H9 (cell line): ENCODE data around the gene GPC3. TPM values are rescaled to one million over a fixed set of nuclear protein-coding genes. Genes with fewer than 3 reads are reported as not detected.

Experiments
- DNase-seq: peaks from one replicate; pipeline ENCODE4 v3.0.0-alpha.2; 2017
- H2AFZ ChIP-seq: one replicate; pipeline ENCODE4 v1.6.1; 2013; ENCODE audit warnings: mild to moderate bottlenecking, low read length, control low read depth, moderate library complexity
- H2AK5ac ChIP-seq: 2 replicates; pipeline ENCODE4 v1.6.1; 2013; ENCODE audit warnings: low read length, control low read depth, mixed read lengths; ENCODE audit not compliant: insufficient read length
- H2BK120ac ChIP-seq: one replicate; pipeline ENCODE4 v1.6.1; 2013; ENCODE audit warnings: low read depth, mild to moderate bottlenecking, low read length, control low read depth, inconsistent platforms; ENCODE audit not compliant: poor library complexity, severe bottlenecking
- H2BK12ac ChIP-seq: 2 replicates; pipeline ENCODE4 v1.6.1; 2013; ENCODE audit warnings: low read length, control low read depth, mixed read lengths, low read depth; ENCODE audit not compliant: insufficient read length
- H2BK15ac ChIP-seq: 2 replicates; pipeline ENCODE4 v1.6.1; 2013; ENCODE audit warnings: low read depth, low read length, control low read depth
- H2BK20ac ChIP-seq: one replicate; pipeline ENCODE4 v1.6.1; 2013; ENCODE audit warnings: low read depth, mild to moderate bottlenecking, low read length, control low read depth, inconsistent platforms; ENCODE audit not compliant: poor library complexity, severe bottlenecking
- H2BK5ac ChIP-seq: 2 replicates; pipeline ENCODE4 v1.6.1; 2013; ENCODE audit warnings: low read length, control low read depth, mixed read lengths; ENCODE audit not compliant: insufficient read length
- H3K14ac ChIP-seq: 2 replicates; pipeline ENCODE4 v1.6.1; 2013; ENCODE audit warnings: low read length, control low read depth; ENCODE audit not compliant: insufficient read depth
- H3K18ac ChIP-seq: 2 replicates; pipeline ENCODE4 v1.6.1; 2013; ENCODE audit warnings: low read depth, mild to moderate bottlenecking, mixed read lengths, low read length, control low read depth; ENCODE audit not compliant: insufficient read length
- H3K23ac ChIP-seq: 2 replicates; pipeline ENCODE4 v1.6.1; 2013; ENCODE audit warnings: low read length, control low read depth, mixed read lengths, low read depth; ENCODE audit not compliant: insufficient read length
- H3K23me2 ChIP-seq: 2 replicates; pipeline ENCODE4 v1.6.1; 2013; ENCODE audit warnings: low read depth, mild to moderate bottlenecking, mixed read lengths, low read length, control low read depth; ENCODE audit not compliant: insufficient read length, poor library complexity, severe bottlenecking
- H3K27ac ChIP-seq: 2 replicates; pipeline ENCODE4 v1.5.1; 2013; ENCODE audit warnings: low read length, control low read depth, mixed read lengths, low read depth; ENCODE audit not compliant: insufficient read length
- H3K27me3 ChIP-seq: 2 replicates; pipeline ENCODE4 v1.6.1; 2013; ENCODE audit warnings: low read length, control low read depth, inconsistent platforms; ENCODE audit not compliant: insufficient read depth
- H3K4ac ChIP-seq: 2 replicates; pipeline ENCODE4 v1.6.1; 2013; ENCODE audit warnings: low read depth, mild to moderate bottlenecking, control low read depth, inconsistent platforms, low read length, moderate library complexity
- H3K4me1 ChIP-seq: 2 replicates; pipeline ENCODE4 v1.6.1; 2013; ENCODE audit warnings: low read length, control low read depth, inconsistent platforms; ENCODE audit not compliant: insufficient read depth
- H3K4me2 ChIP-seq: 2 replicates; pipeline ENCODE4 v1.6.1; 2013; ENCODE audit warnings: low read length, control low read depth, mixed read lengths; ENCODE audit not compliant: insufficient read length, insufficient read depth
- H3K56ac ChIP-seq: 2 replicates; pipeline ENCODE4 v1.6.1; 2013; ENCODE audit warnings: low read depth, mild to moderate bottlenecking, mixed read lengths, low read length, control low read depth; ENCODE audit not compliant: insufficient read length
- H3K79me1 ChIP-seq: 2 replicates; pipeline ENCODE4 v1.6.1; 2013; ENCODE audit warnings: low read depth, mild to moderate bottlenecking, moderate library complexity, low read length, control low read depth, inconsistent platforms; ENCODE audit not compliant: insufficient read depth, poor library complexity, severe bottlenecking
- H3K79me2 ChIP-seq: 2 replicates; pipeline ENCODE4 v1.6.1; 2013; ENCODE audit warnings: low read length, control low read depth, inconsistent platforms; ENCODE audit not compliant: insufficient read depth
- H3K9ac ChIP-seq: 2 replicates; pipeline ENCODE4 v1.6.1; 2013; ENCODE audit warnings: low read length, control low read depth, mixed read lengths; ENCODE audit not compliant: insufficient read length; ENCODE audit errors: extremely low read depth
- H3K9me3 ChIP-seq: one replicate; pipeline ENCODE4 v1.6.1; 2013; ENCODE audit warnings: low read depth, low read length, inconsistent platforms; ENCODE audit not compliant: control insufficient read depth
- H3T11ph ChIP-seq: one replicate; pipeline ENCODE4 v1.6.1; 2013; ENCODE audit warnings: mild to moderate bottlenecking, low read length, control low read depth, inconsistent platforms
- H4K20me1 ChIP-seq: one replicate; pipeline ENCODE4 v1.6.1; 2013; ENCODE audit not compliant: control insufficient read depth, insufficient read length, insufficient read depth
- H4K5ac ChIP-seq: 2 replicates; pipeline ENCODE4 v1.6.1; 2013; ENCODE audit warnings: low read depth, mild to moderate bottlenecking, mixed read lengths, low read length, control low read depth; ENCODE audit not compliant: insufficient read length
- H4K8ac ChIP-seq: replicated peaks from 2 replicates; pipeline ENCODE4 v1.6.1; 2013; ENCODE audit warnings: low read length, control low read depth, mixed read lengths, low read depth; ENCODE audit not compliant: insufficient read length
- H4K91ac ChIP-seq: 2 replicates; pipeline ENCODE4 v1.6.1; 2013; ENCODE audit warnings: low read depth, mild to moderate bottlenecking, moderate library complexity, mixed read lengths, low read length, control low read depth; ENCODE audit not compliant: insufficient read length
- H3K27ac Mint-ChIP-seq, 3 experiments: 2 replicates in 2 of 3; 3 replicates in 1 of 3; pipeline ENCODE4 v1.8.0; 2020 to 2021; ENCODE audit warnings: mixed read lengths in 3 of 3, mild to moderate bottlenecking in 1 of 3, moderate library complexity in 1 of 3
- H3K27me3 Mint-ChIP-seq: 2 replicates; pipeline ENCODE4 v1.8.0; 2021; ENCODE audit warnings: low read depth, mild to moderate bottlenecking, moderate library complexity, mixed read lengths
- H3K36me3 Mint-ChIP-seq, 3 experiments: 2 replicates in 2 of 3; 3 replicates in 1 of 3; pipeline ENCODE4 v1.8.0; 2020 to 2021; ENCODE audit warnings: low read depth in 3 of 3, mixed read lengths in 3 of 3; ENCODE audit not compliant: insufficient read depth in 1 of 3
- H3K4me1 Mint-ChIP-seq, 2 experiments: 2 replicates each; pipeline ENCODE4 v1.8.0; 2020; ENCODE audit warnings: mixed read lengths in 2 of 2
- H3K4me3 Mint-ChIP-seq, 2 experiments: 2 replicates in 1 of 2; 3 replicates in 1 of 2; pipeline ENCODE4 v1.8.0; 2020 to 2021; ENCODE audit warnings: mild to moderate bottlenecking in 2 of 2, mixed read lengths in 2 of 2, moderate library complexity in 1 of 2
- H3K9me3 Mint-ChIP-seq, 2 experiments: 2 replicates in 1 of 2; 3 replicates in 1 of 2; pipeline ENCODE4 v1.8.0; 2020; ENCODE audit warnings: mild to moderate bottlenecking in 2 of 2, mixed read lengths in 2 of 2, moderate library complexity in 1 of 2
- CTCF ChIP-seq: fragments of 200-600 bp; sonication (generic); conservative IDR thresholded peaks from 3 replicates; pipeline ENCODE4 v1.8.0; 2021; ENCODE audit warnings: antibody characterized with exemption, mild to moderate bottlenecking
- WGBS: extraction: QIAGEN DNeasy Blood & Tissue Kit; methylation state at CpG from one replicate; pipeline ENCODE4 v1.1.7; 2013; ENCODE audit warnings: missing lambda C conversion rate, low lambda C conversion rate, mixed read lengths; ENCODE audit not compliant: insufficient read length; ENCODE audit errors: extremely low coverage; 5-methylcytosine and 5-hydroxymethylcytosine counted together
- total RNA-seq: library from RNA; stranded (reverse); gene quantifications from 2 replicates; pipeline ENCODE4 v1.2.1, GENCODE V29; 2021

The GPC3 gene
- total RNA-seq, 1 experiment from 2014 or later, result 108 TPM

- no peak overlapping the region for H2AK5ac ChIP-seq
- no CpG with 5 or more reads among the region's 3 CpGs for WGBS
Measured at GRCh38 chrX:133812402-133812801, 173.0 kb downstream of the GPC3 start.

More at GRCh38 chrX:133812402-133812801, 173.0 kb downstream of the GPC3 start:
- H3K27me3 ChIP-seq, result no peaks in the 10 kb centered on the region
- Mint-ChIP-seq H3K27ac (peak overlapping the region in 2 of 3 experiments; percentile 33 to 60; a peak in 1 of 7 replicates), H3K36me3 (peaks cover 0 to 1% (median 0%) of the 10 kb centered on the region in 3 experiments; a peak in 1 of 7 replicates), H3K27me3 (no peaks in the 10 kb centered on the region), H3K9me3 (no peaks in the 10 kb centered on the region), H3K4me3 (no peak overlapping the region), H3K4me1 (peaks cover 14 to 33% of the 10 kb centered on the region in 2 experiments)
- H3K4me1 ChIP-seq, result no peaks in the 10 kb centered on the region
- H3K4ac ChIP-seq, result no peak overlapping the region
- no peaks in the 10 kb centered on the region for H4K20me1 ChIP-seq
- no peak overlapping the region for H2BK12ac ChIP-seq
- no peak overlapping the region for H2AFZ ChIP-seq
- H2BK120ac ChIP-seq, result no peak overlapping the region
- H3K23me2 ChIP-seq, result no peaks in the 10 kb centered on the region
- H3K14ac ChIP-seq, result no peak overlapping the region
- DNase-seq, result no peak
- no peak overlapping the region for H3K18ac ChIP-seq
- no peak for TF ChIP-seq CTCF
- no peak overlapping the region for H4K8ac ChIP-seq
- H4K91ac ChIP-seq, result no peak overlapping the region
- H2BK15ac ChIP-seq, result no peak overlapping the region
- no peak overlapping the region for H2BK20ac ChIP-seq
- H4K5ac ChIP-seq, result no peak overlapping the region
- H3K9me3 ChIP-seq, result no peaks in the 10 kb centered on the region
- H3K79me2 ChIP-seq, result no peaks in the 10 kb centered on the region
- no peaks in the 10 kb centered on the region for H3K79me1 ChIP-seq
- no peak overlapping the region for H3K9ac ChIP-seq
- H3K56ac ChIP-seq, result no peak overlapping the region
- no peak overlapping the region for H3K4me2 ChIP-seq
- H3K27ac ChIP-seq, result no peak overlapping the region
- no peak overlapping the region for H3T11ph ChIP-seq
- no peak overlapping the region for H3K23ac ChIP-seq
- no peak overlapping the region for H2BK5ac ChIP-seq
